Hippocampal formation (tissue), 2 donors: Measurements from ENCODE around the gene ZNF90.
"Not testable (repeated sequence)": the region's sequence is repeated elsewhere in the genome, so short reads cannot be mapped to it uniquely, and the experiment has no call there.

Experiments used
- DNase-seq, 2 donors: peaks; one replicate each; lab custom pipeline; 2025; lab: John Stamatoyannopoulos, UW

Gene ZNF90

GRCh38 chr19:20103091-20103740 is 25.4 kb downstream of the ZNF90 start:
- no peak for DNase-seq

- DNase-seq, result no peak
These were observed 29.5 kb downstream of the ZNF90 start for GRCh38 chr19:20107301-20107700.

GRCh38 chr19:20118064-20118839 is 40.5 kb downstream of the ZNF90 start:
- DNase-seq, result not testable (repeated sequence)

GRCh38 chr19:20124879-20125278 is 47.1 kb downstream of the ZNF90 start:
- DNase-seq, result no peak

GRCh38 chr19:20132933-20133332 is 55.1 kb downstream of the ZNF90 start:
- not testable (repeated sequence) for DNase-seq

- DNase-seq, result not testable (repeated sequence)
These were observed 59.9 kb downstream of the ZNF90 start for GRCh38 chr19:20137714-20138113.

GRCh38 chr19:20151617-20152145 is 73.9 kb downstream of the ZNF90 start:
- no peak for DNase-seq

GRCh38 chr19:20152506-20152905 is 74.7 kb downstream of the ZNF90 start:
- not testable (repeated sequence) for DNase-seq

GRCh38 chr19:20153281-20153680 is 75.5 kb downstream of the ZNF90 start:
- DNase-seq, result no peak

GRCh38 chr19:20154636-20155035 is 76.8 kb downstream of the ZNF90 start:
- DNase-seq, result no peak

GRCh38 chr19:20162821-20163220 is 85.0 kb downstream of the ZNF90 start:
- DNase-seq, result no peak

GRCh38 chr19:20164456-20164855 is 86.7 kb downstream of the ZNF90 start:
- DNase-seq, result no peak

- no peak for DNase-seq
These were observed 88.3 kb downstream of the ZNF90 start for GRCh38 chr19:20165971-20166592.

GRCh38 chr19:20167020-20167644 is 89.3 kb downstream of the ZNF90 start, which contains the start of gene ZNF486:
Gene ZNF486, plus strand, starts transcription at chr19:20167214. Its CDS starts 117 bp downstream, at chr19:20167331.
- DNase-seq, result peak; percentile 92

GRCh38 chr19:20167651-20168122 is 89.9 kb downstream of the ZNF90 start:
- DNase-seq, result no peak
